WTC11 (cell line): ENCODE data around the gene DCD.

ENCODE experiments used
- FOXJ3 ChIP-seq: sonication (generic); formaldehyde crosslinking; IDR thresholded peaks from 2 replicates; pipeline ENCODE4 v1.9.0; 2021; ENCODE audit warnings: missing genetic modification reagents, mild to moderate bottlenecking, borderline replicate concordance
- GABPB1 ChIP-seq: sonication (generic); formaldehyde crosslinking; IDR thresholded peaks from 2 replicates; pipeline ENCODE4 v1.8.1; 2023; ENCODE audit warnings: mild to moderate bottlenecking, missing genetic modification reagents
- JUN ChIP-seq: sonication (generic); formaldehyde crosslinking; IDR thresholded peaks from 2 replicates; pipeline ENCODE4 v1.8.0; 2023; ENCODE audit warnings: mild to moderate bottlenecking, missing genetic modification reagents
- MXD4 ChIP-seq: fragments of 250-450 bp; sonication (Bioruptor Pico); IDR thresholded peaks from 2 replicates; pipeline ENCODE4 v1.8.0; 2021; ENCODE audit warnings: mild to moderate bottlenecking, moderate library complexity, borderline replicate concordance
- NFYB ChIP-seq: sonication (generic); formaldehyde crosslinking; conservative IDR thresholded peaks from 2 replicates; pipeline ENCODE4 v1.8.0; 2022; ENCODE audit warnings: low read depth, missing genetic modification reagents
- NR3C1 ChIP-seq: sonication (generic); formaldehyde crosslinking; conservative IDR thresholded peaks from 2 replicates; pipeline ENCODE4 v1.8.1; 2023; ENCODE audit warnings: low read depth, mild to moderate bottlenecking, missing genetic modification reagents
- OVOL2 ChIP-seq: fragments of 250-450 bp; sonication (Bioruptor Pico); IDR thresholded peaks from 2 replicates; pipeline ENCODE4 v1.9.0; 2021; ENCODE audit warnings: mild to moderate bottlenecking, borderline replicate concordance
- SP1 ChIP-seq: sonication (generic); formaldehyde crosslinking; conservative IDR thresholded peaks from 2 replicates; pipeline ENCODE4 v1.8.1; 2022; ENCODE audit warnings: missing genetic modification reagents
- TEAD4 ChIP-seq: sonication (generic); formaldehyde crosslinking; IDR thresholded peaks from 2 replicates; pipeline ENCODE4 v1.8.0; 2022; ENCODE audit warnings: mild to moderate bottlenecking, missing genetic modification reagents
- TP53 ChIP-seq: sonication (generic); formaldehyde crosslinking; IDR thresholded peaks from 2 replicates; pipeline ENCODE4 v1.8.1; 2023; ENCODE audit warnings: mild to moderate bottlenecking, missing genetic modification reagents
- ZBTB21 ChIP-seq: sonication (generic); formaldehyde crosslinking; IDR thresholded peaks from 2 replicates; pipeline ENCODE4 v1.8.1; 2023; ENCODE audit warnings: mild to moderate bottlenecking, missing genetic modification reagents, borderline replicate concordance
- TF ChIP-seq, protein P1 (sequence below): fragments of 200-600 bp; IDR thresholded peaks from 2 replicates; pipeline ENCODE4 v1.8.0; 2022; ENCODE audit warnings: antibody characterized with exemption
- TF ChIP-seq, protein P2 (sequence below): sonication (generic); formaldehyde crosslinking; IDR thresholded peaks from 2 replicates; pipeline ENCODE4 v1.8.1; 2023; ENCODE audit warnings: mild to moderate bottlenecking, missing genetic modification reagents, moderate library complexity

DNA sequence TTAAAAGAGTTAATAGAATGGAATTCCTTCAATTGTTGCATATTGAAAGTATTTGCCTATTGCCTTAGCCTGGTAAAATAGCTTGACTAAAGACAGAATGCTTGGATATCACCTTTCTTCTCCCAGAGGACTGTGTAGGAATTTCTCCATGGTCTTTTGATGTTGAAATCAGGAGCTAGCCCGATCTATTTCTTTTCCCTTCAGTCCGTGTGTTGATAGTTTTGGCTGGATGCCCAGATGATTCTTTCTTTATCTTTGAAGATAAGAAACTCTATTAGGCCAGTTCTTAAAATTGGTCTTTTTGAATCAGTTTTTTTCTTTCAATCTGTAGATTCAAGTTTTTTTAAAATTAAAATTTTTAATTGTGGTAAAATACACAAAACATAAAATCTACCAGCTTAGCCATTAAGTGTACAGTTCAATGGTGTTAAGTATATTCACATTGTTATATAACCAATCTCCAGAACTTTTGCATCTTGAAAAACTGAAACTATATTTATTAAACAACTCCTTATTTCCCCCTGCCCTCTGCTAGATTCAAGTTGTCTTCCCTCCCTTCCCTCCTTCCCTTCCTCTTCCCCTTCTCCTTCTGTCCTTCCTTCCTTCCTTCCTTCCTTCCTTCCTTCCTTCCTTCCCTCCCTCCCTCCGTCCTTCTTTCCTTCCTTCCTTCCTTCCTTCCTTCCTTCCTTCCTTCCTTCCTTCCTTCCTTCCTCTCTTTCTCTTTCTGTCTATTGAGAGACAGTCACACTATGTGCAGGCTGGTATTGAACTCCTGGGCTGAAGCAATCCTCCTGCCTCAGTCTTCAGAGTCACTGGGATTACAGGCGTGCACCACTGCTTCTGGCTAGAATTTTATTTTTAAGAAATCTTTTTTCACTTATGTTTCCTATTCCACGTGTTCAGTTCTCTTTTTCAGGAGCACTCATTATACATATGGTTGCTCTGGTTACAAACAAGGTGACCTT is 23.6 kb downstream of the DCD start:
- no peak for TF ChIP-seq FOXJ3 (CRISPR knock-in tag)
- TF ChIP-seq MXD4 (CRISPR knock-in tag), result no peak
- TF ChIP-seq, protein P1, sequence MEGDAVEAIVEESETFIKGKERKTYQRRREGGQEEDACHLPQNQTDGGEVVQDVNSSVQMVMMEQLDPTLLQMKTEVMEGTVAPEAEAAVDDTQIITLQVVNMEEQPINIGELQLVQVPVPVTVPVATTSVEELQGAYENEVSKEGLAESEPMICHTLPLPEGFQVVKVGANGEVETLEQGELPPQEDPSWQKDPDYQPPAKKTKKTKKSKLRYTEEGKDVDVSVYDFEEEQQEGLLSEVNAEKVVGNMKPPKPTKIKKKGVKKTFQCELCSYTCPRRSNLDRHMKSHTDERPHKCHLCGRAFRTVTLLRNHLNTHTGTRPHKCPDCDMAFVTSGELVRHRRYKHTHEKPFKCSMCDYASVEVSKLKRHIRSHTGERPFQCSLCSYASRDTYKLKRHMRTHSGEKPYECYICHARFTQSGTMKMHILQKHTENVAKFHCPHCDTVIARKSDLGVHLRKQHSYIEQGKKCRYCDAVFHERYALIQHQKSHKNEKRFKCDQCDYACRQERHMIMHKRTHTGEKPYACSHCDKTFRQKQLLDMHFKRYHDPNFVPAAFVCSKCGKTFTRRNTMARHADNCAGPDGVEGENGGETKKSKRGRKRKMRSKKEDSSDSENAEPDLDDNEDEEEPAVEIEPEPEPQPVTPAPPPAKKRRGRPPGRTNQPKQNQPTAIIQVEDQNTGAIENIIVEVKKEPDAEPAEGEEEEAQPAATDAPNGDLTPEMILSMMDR, result no peak
- TF ChIP-seq ZBTB21, result no peak
- TF ChIP-seq TP53 (CRISPR knock-in tag), result no peak
- no peak for TF ChIP-seq JUN (CRISPR knock-in tag)
- TF ChIP-seq NR3C1, result no peak
- TF ChIP-seq TEAD4, result no peak
- no peak for TF ChIP-seq NFYB
- TF ChIP-seq SP1 (CRISPR knock-in tag), result no peak
- TF ChIP-seq, protein P2, sequence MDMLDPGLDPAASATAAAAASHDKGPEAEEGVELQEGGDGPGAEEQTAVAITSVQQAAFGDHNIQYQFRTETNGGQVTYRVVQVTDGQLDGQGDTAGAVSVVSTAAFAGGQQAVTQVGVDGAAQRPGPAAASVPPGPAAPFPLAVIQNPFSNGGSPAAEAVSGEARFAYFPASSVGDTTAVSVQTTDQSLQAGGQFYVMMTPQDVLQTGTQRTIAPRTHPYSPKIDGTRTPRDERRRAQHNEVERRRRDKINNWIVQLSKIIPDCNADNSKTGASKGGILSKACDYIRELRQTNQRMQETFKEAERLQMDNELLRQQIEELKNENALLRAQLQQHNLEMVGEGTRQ (CRISPR knock-in tag), result no peak
- no peak for TF ChIP-seq GABPB1
- TF ChIP-seq OVOL2 (CRISPR knock-in tag), result no peak
